Coronary artery (tissue), 2 donors: ENCODE measurements around the gene SV2B.

Experiments
- DNase-seq: peaks from one replicate; pipeline ENCODE4 v3.0.0-alpha.2; 2017; ENCODE audit warnings: low spot score
- H3K27ac ChIP-seq, 2 donors: fragments of 200-600 bp; sonication (generic); one replicate each; pipeline ENCODE4 v1.5.1; 2016 to 2019
- H3K4me3 ChIP-seq: fragments of 200-600 bp; sonication (generic); 2 replicates; pipeline ENCODE4 v1.5.1; 2016; ENCODE audit warnings: mild to moderate bottlenecking, moderate library complexity
- CTCF ChIP-seq: fragments of 200-600 bp; sonication (generic); IDR thresholded peaks from one replicate; pipeline ENCODE4 v1.5.1; 2019; ENCODE audit warnings: antibody characterized with exemption

Gene SV2B

GRCh38 chr15:91101608-91101920, 1.5 kb downstream of the SV2B start:
- TF ChIP-seq CTCF, result no peak
- DNase-seq, result no peak
- Histone ChIP-seq H3K4me3 (no peak overlapping the region), H3K27ac (no peak overlapping the region)

- H3K4me3 ChIP-seq, result no peak overlapping the region
- no peak overlapping the region for H3K27ac ChIP-seq
- no peak for TF ChIP-seq CTCF
- no peak for DNase-seq
Observed at GRCh38 chr15:91102546-91103330, 2.7 kb downstream of the SV2B start.

- H3K27ac ChIP-seq, result no peak overlapping the region
- H3K4me3 ChIP-seq, result no peak overlapping the region
- no peak for DNase-seq
- no peak for TF ChIP-seq CTCF
Observed at GRCh38 chr15:91104111-91104510, 4.1 kb downstream of the SV2B start.

- no peak for TF ChIP-seq CTCF
- Histone ChIP-seq H3K4me3 (no peak overlapping the region), H3K27ac (no peak overlapping the region)
- no peak for DNase-seq
Observed at GRCh38 chr15:91108421-91108820, 8.4 kb downstream of the SV2B start.

- DNase-seq, result no peak
- Histone ChIP-seq H3K4me3 (no peak overlapping the region), H3K27ac (no peak overlapping the region)
- TF ChIP-seq CTCF, result no peak
Observed at GRCh38 chr15:91109885-91110284, 9.8 kb downstream of the SV2B start.

DNA sequence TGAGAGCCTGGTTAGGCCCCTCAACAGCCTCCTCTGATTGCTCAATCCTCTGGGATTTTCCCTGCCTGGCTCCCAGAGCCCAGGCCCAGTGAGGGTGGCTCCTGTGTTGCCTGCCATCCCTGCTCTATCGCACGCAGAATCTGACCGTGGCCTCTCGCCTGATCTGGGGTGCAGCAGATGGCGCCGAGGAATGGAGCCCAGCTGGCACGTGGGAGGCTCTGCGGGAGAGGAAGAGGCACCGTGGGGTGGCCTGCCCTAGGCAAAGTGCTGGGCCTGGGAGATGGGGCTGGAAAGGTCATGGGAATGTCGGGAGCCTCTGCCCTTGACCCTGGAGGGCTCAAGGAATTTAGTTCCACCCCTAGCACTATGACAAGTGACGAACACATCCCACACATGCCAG, 10.3 kb downstream of the SV2B start:
- H3K4me3 ChIP-seq, result no peak overlapping the region
- no peak overlapping the region for H3K27ac ChIP-seq
- DNase-seq, result no peak
- no peak for TF ChIP-seq CTCF

DNA sequence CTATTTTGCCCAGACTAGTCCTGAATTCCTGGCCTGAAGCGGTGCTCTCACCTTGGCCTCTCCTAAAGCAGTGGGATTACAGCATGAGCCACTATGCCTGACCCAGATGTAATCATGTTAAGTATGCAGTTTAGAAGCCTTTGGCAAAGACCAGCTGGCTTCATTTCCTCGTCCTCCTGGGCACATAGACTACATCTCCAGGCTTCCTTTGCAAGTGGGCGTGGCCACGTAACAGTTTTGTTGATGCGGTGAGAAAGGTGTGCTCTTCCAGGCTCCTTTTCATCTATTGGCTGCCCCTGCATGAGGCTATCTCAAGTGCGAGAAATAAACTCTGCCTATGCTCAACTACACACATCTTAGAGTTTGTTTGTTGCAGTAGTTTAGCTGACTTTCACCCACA, 13.0 kb downstream of the SV2B start:
- TF ChIP-seq CTCF, result no peak
- Histone ChIP-seq H3K27ac (no peak overlapping the region), H3K4me3 (no peak overlapping the region)
- DNase-seq, result no peak
